Measurements from ENCODE around the gene CFAP52. TPM values are rescaled to one million over a fixed set of nuclear protein-coding genes. Genes with fewer than 3 reads are reported as not detected.
"Not testable (repeated sequence)": the region's sequence is repeated elsewhere in the genome, so short reads cannot be mapped to it uniquely, and the experiment has no call there.

Gene CFAP52
- total RNA-seq, 1 donor = not detected

DNA sequence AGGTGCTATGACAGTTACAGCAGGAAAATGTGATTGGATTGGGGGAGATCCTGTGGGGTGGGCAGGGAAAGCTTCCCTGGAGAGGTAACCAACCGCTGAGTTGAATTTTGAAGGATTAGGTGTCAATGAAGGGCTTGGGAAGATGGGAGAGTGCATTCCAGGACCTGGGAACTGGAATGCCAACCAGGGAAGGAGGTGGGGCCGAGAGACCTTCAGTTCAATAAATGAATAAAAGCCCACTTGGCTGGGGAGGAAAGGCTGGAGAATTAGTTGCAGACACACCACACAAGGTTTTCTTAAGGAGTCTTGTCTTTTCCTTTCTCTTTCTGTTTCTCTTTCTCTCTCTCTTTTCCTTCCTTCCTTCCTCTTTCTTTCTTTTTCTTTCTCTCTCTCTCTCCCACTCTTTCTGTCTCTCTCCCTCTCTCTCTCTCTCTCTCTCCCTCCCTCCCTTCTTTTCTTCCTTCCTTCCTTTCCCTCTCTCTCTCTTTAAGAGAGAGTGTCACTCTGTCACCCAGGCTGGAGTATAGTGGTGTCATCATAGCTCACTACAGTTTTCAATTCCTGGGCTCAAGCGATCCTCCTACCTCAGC is 72.2 kb downstream of the CFAP52 start:
- peaks cover 18% of the 10 kb centered on the region for H3K4me1 ChIP-seq (ENCODE audit: insufficient read depth, low read length)
- H3K4me3 ChIP-seq (ENCODE audit: low read length) = no peak overlapping the region
- H3K27me3 ChIP-seq (ENCODE audit: insufficient read depth, low read length) = peaks cover 26% of the 10 kb centered on the region
- H3K9me3 ChIP-seq (ENCODE audit: low read depth, low read length) = no peaks in the 10 kb centered on the region

DNA sequence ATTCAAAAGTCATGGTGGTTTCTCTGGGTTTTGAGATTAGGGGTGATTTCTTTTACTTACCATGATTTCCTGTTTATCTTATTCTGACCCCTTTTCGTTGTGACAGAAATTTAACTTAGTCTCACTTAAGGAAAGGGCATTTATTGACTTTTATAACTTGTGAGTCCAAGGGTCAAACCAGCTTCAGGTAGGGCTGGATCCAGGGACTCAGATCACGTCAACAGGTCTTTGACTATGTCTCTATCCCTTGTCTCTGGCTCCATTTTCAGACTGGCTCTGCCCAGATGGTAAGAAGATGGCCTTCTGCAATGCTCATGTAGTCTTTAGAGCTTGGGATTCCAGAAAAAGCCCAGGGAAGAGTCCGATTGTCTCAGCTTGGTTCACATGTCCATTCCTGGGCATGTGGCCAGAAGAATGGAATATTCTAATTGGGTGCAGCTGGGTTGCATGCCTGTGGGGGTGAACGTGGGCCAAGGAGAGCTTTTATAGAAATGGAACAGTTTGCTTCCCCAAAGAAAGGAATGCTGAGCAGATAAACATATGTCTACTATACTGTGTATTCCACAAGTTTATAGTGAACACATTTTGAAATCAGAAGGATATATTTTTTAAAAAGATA is 82.3 kb downstream of the CFAP52 start:
- Histone ChIP-seq H3K9me3 (ENCODE audit: low read depth, low read length) (no peaks in the 10 kb centered on the region), H3K27me3 (ENCODE audit: insufficient read depth, low read length) (no peaks in the 10 kb centered on the region), H3K4me1 (ENCODE audit: insufficient read depth, low read length) (no peaks in the 10 kb centered on the region), H3K4me3 (ENCODE audit: low read length) (no peak overlapping the region)

DNA sequence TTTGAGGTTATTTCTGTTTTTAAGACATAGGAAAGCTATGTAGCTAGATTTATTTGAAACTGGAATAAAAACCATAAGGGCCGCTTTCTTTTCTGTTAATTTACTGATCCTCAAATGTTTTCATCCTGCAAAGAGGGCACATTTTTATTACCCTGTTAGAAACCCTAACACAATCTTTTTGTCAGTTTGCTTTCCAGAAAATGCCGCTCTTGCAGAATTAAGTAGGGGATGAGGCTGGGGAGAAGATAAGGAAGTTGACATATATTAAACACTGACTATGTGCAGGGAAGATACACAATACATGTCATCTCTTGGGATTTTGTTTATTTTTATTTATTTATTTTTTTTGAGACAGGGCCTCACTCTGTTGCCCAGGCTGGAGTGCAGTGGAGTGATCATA is 84.6 kb downstream of the CFAP52 start:
- no peak overlapping the region for H3K4me3 ChIP-seq (ENCODE audit: low read length)

DNA sequence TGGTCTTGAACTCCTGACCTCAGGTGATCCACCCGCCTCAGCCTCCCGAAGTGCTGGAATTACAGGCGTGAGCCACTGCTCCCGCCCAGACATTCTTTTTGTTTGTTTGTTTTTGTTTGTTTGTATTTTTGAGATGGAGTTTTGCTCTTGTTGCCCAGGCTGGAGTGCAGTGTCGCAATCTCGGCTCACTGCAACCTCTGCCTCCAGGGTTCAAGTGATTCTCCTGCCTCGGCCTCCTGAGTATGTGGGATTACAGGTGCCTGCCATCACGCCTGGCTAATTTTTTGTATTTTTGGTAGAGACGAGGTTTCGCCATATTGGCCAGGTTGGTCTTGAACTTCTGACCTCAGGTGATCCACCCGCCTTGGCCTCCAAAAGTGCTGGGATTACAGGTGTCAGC is 87.1 kb downstream of the CFAP52 start:
- not testable (repeated sequence) for H3K9me3 ChIP-seq (ENCODE audit: low read depth, low read length); H3K4me3 ChIP-seq (ENCODE audit: low read length); H3K4me1 ChIP-seq (ENCODE audit: insufficient read depth, low read length); H3K27me3 ChIP-seq (ENCODE audit: insufficient read depth, low read length)

More for the DNA sequence above, 84.6 kb downstream of the CFAP52 start:
- Histone ChIP-seq H3K9me3 (ENCODE audit: low read depth, low read length) (no peaks in the 10 kb centered on the region), H3K4me1 (ENCODE audit: insufficient read depth, low read length) (no peaks in the 10 kb centered on the region), H3K27me3 (ENCODE audit: insufficient read depth, low read length) (no peaks in the 10 kb centered on the region)

DNA sequence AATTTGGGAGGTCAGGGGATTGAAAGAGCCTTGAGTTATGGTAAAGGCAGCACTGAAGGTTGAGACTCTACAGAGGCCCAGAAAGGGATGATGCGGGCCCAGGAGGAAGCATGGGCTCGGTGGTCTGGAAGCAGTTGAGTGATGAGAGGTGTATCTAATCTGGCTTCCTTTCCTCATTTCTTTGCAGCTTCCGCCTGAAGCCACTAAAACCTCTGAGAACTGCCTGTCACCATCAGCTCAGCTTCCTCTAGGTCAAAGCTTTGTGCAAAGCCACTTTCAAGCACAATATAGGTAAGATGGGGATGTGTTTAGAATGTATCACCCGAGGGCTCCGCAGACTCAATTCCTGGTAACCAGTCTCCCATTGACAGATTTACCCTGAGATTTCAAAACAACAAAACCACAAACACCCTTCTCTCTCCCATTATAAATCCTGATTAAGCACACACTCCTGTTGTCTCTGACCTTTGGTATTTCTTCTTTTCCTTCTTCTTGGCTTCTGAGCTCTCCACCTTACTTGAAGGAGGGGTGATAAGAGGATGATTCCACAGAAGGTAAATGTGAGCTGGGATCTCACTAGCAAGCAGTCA is 90.1 kb downstream of the CFAP52 start:
- no peaks in the 10 kb centered on the region for H3K27me3 ChIP-seq (ENCODE audit: insufficient read depth, low read length)
- H3K4me3 ChIP-seq (ENCODE audit: low read length) = no peak overlapping the region
- H3K9me3 ChIP-seq (ENCODE audit: low read depth, low read length) = no peaks in the 10 kb centered on the region
- H3K4me1 ChIP-seq (ENCODE audit: insufficient read depth, low read length) = no peaks in the 10 kb centered on the region

DNA sequence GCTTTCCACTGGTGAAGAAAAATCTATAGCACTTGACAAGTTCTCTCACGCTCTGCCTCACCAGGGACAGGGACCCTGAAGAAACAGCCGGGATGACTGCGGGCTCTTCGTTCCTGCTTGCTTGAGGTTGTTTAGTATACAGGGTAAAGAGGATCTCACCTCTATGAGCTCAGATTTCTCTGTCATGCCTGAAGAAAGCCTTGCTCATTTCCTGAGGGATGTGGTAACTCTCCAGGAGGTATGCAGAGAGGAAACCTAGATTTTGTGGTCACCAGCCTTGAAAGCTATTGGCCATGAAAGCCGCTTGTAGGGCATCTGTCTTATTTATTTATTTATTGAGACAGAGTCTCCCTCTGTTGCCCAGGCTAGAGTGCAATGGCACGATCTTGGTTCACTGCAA is 92.1 kb downstream of the CFAP52 start:
- no peak overlapping the region for H3K4me3 ChIP-seq (ENCODE audit: low read length)
- no peaks in the 10 kb centered on the region for H3K9me3 ChIP-seq (ENCODE audit: low read depth, low read length)
- no peaks in the 10 kb centered on the region for H3K4me1 ChIP-seq (ENCODE audit: insufficient read depth, low read length)
- H3K27me3 ChIP-seq (ENCODE audit: insufficient read depth, low read length) = no peaks in the 10 kb centered on the region

DNA sequence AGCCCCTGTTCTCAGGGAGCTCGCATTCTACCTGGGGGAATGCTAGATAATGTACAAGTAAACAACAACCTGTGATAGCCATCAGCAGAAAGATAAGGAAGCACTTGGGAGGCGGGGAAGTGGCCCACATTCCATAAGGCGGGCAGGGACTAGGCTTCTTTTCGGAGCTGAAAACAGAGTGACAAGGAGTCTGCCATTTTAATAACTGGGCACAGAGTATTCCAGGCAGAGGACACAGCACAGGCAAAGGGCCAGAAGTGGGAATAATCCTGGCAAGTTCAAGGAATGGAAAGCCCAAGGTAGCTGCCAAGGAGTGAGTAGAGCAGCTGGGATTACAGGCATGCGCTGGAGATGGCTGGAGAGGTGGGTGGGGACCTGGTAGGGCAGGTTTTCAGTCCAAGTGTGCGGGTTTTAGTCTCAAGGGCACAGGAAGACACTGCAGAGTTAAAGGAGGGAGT is 93.1 kb downstream of the CFAP52 start:
- no peaks in the 10 kb centered on the region for H3K9me3 ChIP-seq (ENCODE audit: low read depth, low read length)
- H3K27me3 ChIP-seq (ENCODE audit: insufficient read depth, low read length) = no peaks in the 10 kb centered on the region
- H3K4me3 ChIP-seq (ENCODE audit: low read length) = no peak overlapping the region
- H3K4me1 ChIP-seq (ENCODE audit: insufficient read depth, low read length) = no peaks in the 10 kb centered on the region

DNA sequence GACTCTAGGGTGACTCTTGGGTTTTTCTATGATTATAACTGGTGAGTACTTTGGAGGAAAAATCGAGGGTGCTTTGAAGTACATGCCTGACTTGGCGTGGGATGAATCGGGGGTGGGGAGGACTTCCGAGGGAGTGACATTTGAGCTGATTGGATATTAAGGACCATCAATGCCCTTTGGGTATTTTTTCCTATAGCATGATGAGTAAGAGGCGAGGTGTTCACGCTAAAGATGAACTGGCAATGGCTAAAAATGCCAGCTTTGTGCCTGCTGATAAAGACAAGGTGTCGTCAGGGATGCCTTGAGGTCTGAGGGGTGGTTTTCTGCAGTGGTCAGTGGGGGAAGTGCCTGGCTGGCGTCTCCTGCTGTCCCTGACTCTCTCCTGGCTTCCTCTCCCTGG is 94.2 kb downstream of the CFAP52 start:
- no peak overlapping the region for H3K4me3 ChIP-seq (ENCODE audit: low read length)
- H3K9me3 ChIP-seq (ENCODE audit: low read depth, low read length) = no peaks in the 10 kb centered on the region
- no peaks in the 10 kb centered on the region for H3K27me3 ChIP-seq (ENCODE audit: insufficient read depth, low read length)
- H3K4me1 ChIP-seq (ENCODE audit: insufficient read depth, low read length) = no peaks in the 10 kb centered on the region

DNA sequence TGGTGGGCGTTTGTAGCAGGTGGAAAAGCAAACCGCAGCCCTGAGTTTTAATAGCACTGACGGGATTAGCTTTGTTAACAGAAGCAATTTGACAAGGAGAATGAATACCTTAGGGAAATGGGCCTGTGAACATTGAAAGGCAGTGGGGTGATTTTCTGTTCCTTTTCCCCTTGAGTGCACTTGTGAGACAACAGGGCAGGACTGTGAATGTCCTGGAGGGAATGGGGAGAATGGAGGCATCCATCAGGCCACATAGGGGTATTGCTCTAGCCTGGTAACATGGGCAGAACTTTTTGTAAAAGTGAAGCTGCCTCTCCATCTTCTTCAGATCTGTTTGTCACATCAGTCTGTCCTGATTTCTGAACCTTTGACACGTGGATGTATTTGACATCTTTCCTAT is 95.1 kb downstream of the CFAP52 start:
- Histone ChIP-seq H3K4me1 (ENCODE audit: insufficient read depth, low read length) (no peaks in the 10 kb centered on the region), H3K9me3 (ENCODE audit: low read depth, low read length) (no peaks in the 10 kb centered on the region), H3K27me3 (ENCODE audit: insufficient read depth, low read length) (no peaks in the 10 kb centered on the region), H3K4me3 (ENCODE audit: low read length) (no peak overlapping the region)

DNA sequence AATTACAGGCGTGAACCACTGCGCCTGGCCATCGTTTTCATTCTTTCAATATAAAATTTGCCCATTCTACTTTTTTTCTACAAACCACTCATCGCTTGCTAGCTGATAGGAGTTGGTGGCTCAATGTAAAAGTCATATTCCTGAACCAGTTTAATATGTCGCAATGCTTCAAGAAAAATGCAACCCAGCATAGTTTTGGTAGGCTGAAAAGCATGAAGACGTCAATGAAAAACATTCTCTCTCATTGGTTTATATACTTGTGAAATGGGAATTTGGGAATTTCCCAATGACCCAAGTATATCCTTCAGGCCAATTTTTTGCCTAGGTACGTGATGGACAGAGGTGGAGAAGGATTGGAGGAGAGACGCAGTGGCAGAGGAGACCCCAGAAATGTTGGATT is 95.8 kb downstream of the CFAP52 start:
- no peak overlapping the region for H3K4me3 ChIP-seq (ENCODE audit: low read length)
- H3K27me3 ChIP-seq (ENCODE audit: insufficient read depth, low read length) = no peaks in the 10 kb centered on the region
- H3K9me3 ChIP-seq (ENCODE audit: low read depth, low read length) = no peaks in the 10 kb centered on the region
- H3K4me1 ChIP-seq (ENCODE audit: insufficient read depth, low read length) = no peaks in the 10 kb centered on the region

DNA sequence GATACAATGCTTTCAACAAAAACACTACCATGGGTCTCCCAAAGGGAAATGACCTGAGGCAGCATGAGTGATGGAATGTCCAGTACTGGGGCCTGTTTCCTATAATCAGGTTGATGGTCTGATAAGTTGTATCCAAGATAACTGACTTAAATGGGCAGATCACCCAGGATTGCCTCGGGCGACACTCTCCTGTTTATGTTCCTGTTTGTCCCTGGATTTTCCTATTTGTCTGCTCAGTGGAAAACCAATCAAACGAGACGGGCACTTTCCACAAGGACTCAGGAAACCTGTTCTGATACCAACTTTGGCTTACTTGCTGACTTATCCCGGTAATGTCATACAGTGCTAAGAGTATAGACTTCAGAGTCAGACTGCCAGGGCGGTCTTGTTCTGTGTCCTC is 96.2 kb downstream of the CFAP52 start:
- H3K4me1 ChIP-seq (ENCODE audit: insufficient read depth, low read length) = no peaks in the 10 kb centered on the region
- H3K4me3 ChIP-seq (ENCODE audit: low read length) = no peak overlapping the region
- H3K27me3 ChIP-seq (ENCODE audit: insufficient read depth, low read length) = no peaks in the 10 kb centered on the region
- no peaks in the 10 kb centered on the region for H3K9me3 ChIP-seq (ENCODE audit: low read depth, low read length)

DNA sequence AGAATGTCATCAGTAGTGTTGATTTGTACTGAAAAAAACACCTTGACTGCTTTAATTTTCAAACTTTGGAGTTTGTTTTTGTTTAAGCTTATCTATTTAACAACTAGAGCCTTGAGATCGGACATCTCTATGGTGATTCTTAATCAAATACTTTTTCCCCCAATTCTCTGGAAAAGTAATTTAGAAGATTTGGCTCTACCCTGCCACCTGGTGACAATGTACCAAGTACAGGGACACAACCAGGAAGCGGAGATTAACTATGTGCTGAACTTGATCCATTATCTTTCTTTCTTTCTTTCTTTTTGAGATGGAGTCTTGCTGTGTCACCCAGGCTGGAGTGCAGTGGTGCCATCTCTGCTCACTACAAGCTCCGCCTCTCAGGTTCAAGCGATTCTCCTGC is 99.6 kb downstream of the CFAP52 start:
- peaks cover 8% of the 10 kb centered on the region for H3K9me3 ChIP-seq (ENCODE audit: low read depth, low read length)
- H3K4me1 ChIP-seq (ENCODE audit: insufficient read depth, low read length) = no peaks in the 10 kb centered on the region
- H3K27me3 ChIP-seq (ENCODE audit: insufficient read depth, low read length) = no peaks in the 10 kb centered on the region
- no peak overlapping the region for H3K4me3 ChIP-seq (ENCODE audit: low read length)

DNA sequence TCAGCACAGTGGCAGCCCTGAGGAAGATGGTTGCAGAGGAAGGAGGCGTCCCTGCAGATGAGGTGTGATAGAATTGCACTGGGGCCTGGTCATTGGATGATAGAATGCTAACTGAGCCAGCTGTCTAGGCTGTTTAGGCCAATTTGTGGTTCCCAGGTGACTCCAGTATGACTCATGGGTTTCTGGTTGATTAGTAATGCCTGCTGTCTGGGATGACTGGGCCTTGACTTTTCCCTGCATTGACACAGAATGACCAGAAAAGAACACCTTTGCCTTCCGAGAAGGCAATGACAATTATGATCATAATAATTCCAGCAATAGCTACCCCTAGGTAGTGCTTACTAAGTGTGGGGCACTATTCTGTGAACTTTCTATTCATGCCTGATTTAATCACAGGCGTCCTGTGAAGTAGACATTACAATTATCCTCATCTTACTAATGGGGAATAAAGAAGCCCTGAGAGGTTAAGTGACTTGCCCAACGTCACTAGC is 100.4 kb downstream of the CFAP52 start:
- H3K4me3 ChIP-seq (ENCODE audit: low read length) = no peak overlapping the region
- peaks cover 8% of the 10 kb centered on the region for H3K9me3 ChIP-seq (ENCODE audit: low read depth, low read length)
- H3K27me3 ChIP-seq (ENCODE audit: insufficient read depth, low read length) = no peaks in the 10 kb centered on the region
- H3K4me1 ChIP-seq (ENCODE audit: insufficient read depth, low read length) = no peaks in the 10 kb centered on the region

DNA sequence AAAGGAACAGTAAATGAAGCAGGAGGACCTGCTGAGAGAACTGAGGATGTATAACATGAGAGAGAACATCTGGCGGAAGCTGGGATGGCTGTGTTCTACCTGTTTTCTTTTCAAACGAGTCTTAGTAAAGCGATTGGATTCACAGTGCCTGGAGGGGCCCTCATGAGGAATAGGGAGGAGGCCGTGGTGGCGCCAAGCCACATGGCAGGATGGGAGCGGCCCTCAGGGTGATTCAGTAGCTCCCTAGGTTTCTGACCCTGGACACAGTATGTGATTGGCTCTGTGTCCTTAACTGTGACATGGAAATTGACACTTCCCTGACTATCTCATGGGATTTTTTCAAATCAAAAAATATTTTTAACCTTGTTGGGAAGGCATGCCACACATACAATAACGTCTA is 101.0 kb downstream of the CFAP52 start:
- Histone ChIP-seq H3K27me3 (ENCODE audit: insufficient read depth, low read length) (no peaks in the 10 kb centered on the region), H3K4me1 (ENCODE audit: insufficient read depth, low read length) (no peaks in the 10 kb centered on the region), H3K4me3 (ENCODE audit: low read length) (no peak overlapping the region), H3K9me3 (ENCODE audit: low read depth, low read length) (peaks cover 8% of the 10 kb centered on the region)

DNA sequence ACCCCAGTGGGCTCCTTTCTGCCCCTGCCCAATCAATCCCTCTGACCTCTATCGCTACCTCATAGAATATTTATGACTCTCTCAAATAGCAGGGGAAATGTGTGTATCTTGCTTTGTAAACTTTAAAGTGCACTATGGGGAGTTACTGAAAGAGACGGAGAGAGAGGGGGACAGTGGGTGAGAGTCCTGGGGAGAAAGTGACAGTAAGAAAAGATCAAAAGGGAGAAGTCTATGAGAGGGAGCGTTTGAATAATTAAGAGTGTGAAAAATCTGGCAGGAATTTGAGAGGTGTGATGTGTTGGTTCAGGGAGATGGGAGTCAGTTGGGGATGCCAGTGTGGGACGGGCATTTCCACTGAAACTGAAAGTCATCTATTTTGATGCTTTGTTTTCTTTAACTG is 101.5 kb downstream of the CFAP52 start:
- H3K4me1 ChIP-seq (ENCODE audit: insufficient read depth, low read length) = no peaks in the 10 kb centered on the region
- H3K27me3 ChIP-seq (ENCODE audit: insufficient read depth, low read length) = no peaks in the 10 kb centered on the region
- peaks cover 8% of the 10 kb centered on the region for H3K9me3 ChIP-seq (ENCODE audit: low read depth, low read length)
- H3K4me3 ChIP-seq (ENCODE audit: low read length) = no peak overlapping the region
